GM12878 (cell line): ENCODE measurements around the gene TRIM67. TPM values are rescaled to one million over a fixed set of nuclear protein-coding genes. Genes with fewer than 3 reads are reported as not detected.

Experiments
- ATAC-seq: fragments of 200-7000 bp; cut with Tn5 transposase; 3 replicates; pipeline ENCODE4 v1.9.1; 2020; ENCODE audit warnings: mild to moderate bottlenecking, moderate library complexity
- BruUV-seq: library from RNA; stranded (reverse); fragments of 400-500 nt; replicated peaks from 2 replicates; lab custom pipeline; 2021; lab: Mats Ljungman, UMichigan
- CTCF ChIA-PET: fragments of 300-600 bp; sonication (Branson Sonifier 250); formaldehyde crosslinking; extraction: SDS; loops from one replicate; lab custom pipeline; 2021; ENCODE audit warnings: inconsistent platforms; lab: Yijun Ruan, JAX
- POLR2A ChIA-PET: fragments of 350-600 bp; formaldehyde crosslinking; extraction: SDS; loops from one replicate; lab custom pipeline; 2021; ENCODE audit warnings: inconsistent platforms; lab: Charles Lee
- RAD21 ChIA-PET: fragments of 300-600 bp; sonication (Branson Sonifier 250); formaldehyde crosslinking; loops from one replicate; lab custom pipeline; 2023; ENCODE audit warnings: antibody characterized with exemption; ENCODE audit not compliant: unreplicated experiment; lab: Charles Lee
- SMC1A ChIA-PET: fragments of 300-600 bp; sonication (Branson Sonifier 250); formaldehyde crosslinking; loops from one replicate; lab custom pipeline; 2023; ENCODE audit not compliant: unreplicated experiment, uncharacterized antibody; lab: Charles Lee
- DNase-seq: peaks from one replicate; pipeline ENCODE4 v3.0.0-alpha.2; 2011; ENCODE audit warnings: low read depth, low spot score
- FAIRE-seq: peaks from 3 replicates; lab custom pipeline; 2011; peaks lifted over from hg19 to GRCh38; lab: Jason Lieb, UNC
- H2AFZ ChIP-seq: 2 replicates; pipeline ENCODE4 v1.6.0; 2011; ENCODE audit warnings: low read depth, low read length, control low read depth; ENCODE audit not compliant: control insufficient read depth
- H3K27ac ChIP-seq: 2 replicates; pipeline ENCODE4 v1.5.1; 2011; ENCODE audit warnings: control low read depth; ENCODE audit not compliant: control insufficient read depth, insufficient read depth
- H3K27me3 ChIP-seq, 2 experiments: replicated peaks in 1 of 2; 2 replicates each; pipeline versions ENCODE4 v1.6.0 to v1.6.1; 2011; ENCODE audit warnings: low read length in 1 of 2; ENCODE audit not compliant: control insufficient read depth in 2 of 2, insufficient read depth in 2 of 2
- H3K36me3 ChIP-seq, 2 experiments: 2 replicates each; pipeline ENCODE4 v1.5.1; 2011; ENCODE audit warnings: low read length in 1 of 2; ENCODE audit not compliant: control insufficient read depth in 2 of 2, insufficient read depth in 2 of 2
- H3K4me1 ChIP-seq: 2 replicates; pipeline ENCODE4 v1.6.1; 2011; ENCODE audit warnings: mild to moderate bottlenecking, low read length, moderate library complexity, mixed read lengths; ENCODE audit not compliant: control insufficient read depth, insufficient read depth
- H3K4me2 ChIP-seq: 2 replicates; pipeline ENCODE4 v1.6.0; 2011; ENCODE audit warnings: control low read depth; ENCODE audit not compliant: control insufficient read depth, insufficient read depth
- H3K4me3 ChIP-seq: fragments of 200-600 bp; sonication (generic); 2 replicates; pipeline ENCODE4 v1.5.1; 2016
- H3K79me2 ChIP-seq: 2 replicates; pipeline ENCODE4 v1.6.0; 2011; ENCODE audit warnings: low read length; ENCODE audit not compliant: control insufficient read depth, insufficient read depth
- H3K9ac ChIP-seq: 2 replicates; pipeline ENCODE4 v1.8.0; 2011; ENCODE audit warnings: low read length, control low read depth, mixed read lengths; ENCODE audit not compliant: control insufficient read depth, insufficient read depth
- H3K9me3 ChIP-seq: replicated peaks from 3 replicates; pipeline ENCODE4 v1.5.1; 2011; ENCODE audit warnings: mild to moderate bottlenecking, low read length; ENCODE audit not compliant: control insufficient read depth, insufficient read depth
- H4K20me1 ChIP-seq: 2 replicates; pipeline ENCODE4 v1.6.0; 2011; ENCODE audit not compliant: control insufficient read depth, insufficient read depth
- ASH2L ChIP-seq: fragments of 300-600, 200-600 bp; sonication (generic); IDR thresholded peaks from 2 replicates; pipeline ENCODE4 v1.6.1; 2017; ENCODE audit warnings: low read depth, mild to moderate bottlenecking, borderline replicate concordance
- ATF7 ChIP-seq: fragments of 450-650 bp; IDR thresholded peaks from 2 replicates; pipeline ENCODE4 v1.6.1; 2016; ENCODE audit warnings: low read depth, mild to moderate bottlenecking
- DPF2 ChIP-seq: fragments of 450-650 bp; IDR thresholded peaks from 2 replicates; pipeline ENCODE4 v1.6.1; 2017; ENCODE audit warnings: mild to moderate bottlenecking
- KDM1A ChIP-seq: fragments of 200-600 bp; sonication (generic); IDR thresholded peaks from 2 replicates; pipeline ENCODE4 v1.6.1; 2016; ENCODE audit warnings: borderline replicate concordance
- LARP7 ChIP-seq: fragments of 450-650 bp; IDR thresholded peaks from 2 replicates; pipeline ENCODE4 v1.6.1; 2017; ENCODE audit warnings: mild to moderate bottlenecking
- MEF2A ChIP-seq: IDR thresholded peaks from 2 replicates; pipeline ENCODE4 v1.6.1; 2011; ENCODE audit warnings: low read depth, mild to moderate bottlenecking, low read length, moderate library complexity; ENCODE audit not compliant: insufficient read depth
- MYB ChIP-seq: fragments of 150-350 bp; IDR thresholded peaks from 2 replicates; pipeline ENCODE4 v1.6.1; 2014; ENCODE audit warnings: mild to moderate bottlenecking, low read depth, low read length, borderline replicate concordance
- PAX8 ChIP-seq: fragments of 450-650 bp; IDR thresholded peaks from 2 replicates; pipeline ENCODE4 v1.6.1; 2017; ENCODE audit warnings: mild to moderate bottlenecking, moderate library complexity
- POLR2AphosphoS2 ChIP-seq: IDR thresholded peaks from 2 replicates; pipeline ENCODE4 v1.6.1; 2011; ENCODE audit warnings: low read depth, mild to moderate bottlenecking, low read length, improper control_type of control experiment, moderate library complexity
- RCOR1 ChIP-seq: conservative IDR thresholded peaks from 2 replicates; pipeline ENCODE4 v1.6.1; 2012; ENCODE audit warnings: low read depth, low read length, improper control_type of control experiment
- SIX5 ChIP-seq: IDR thresholded peaks from 2 replicates; pipeline ENCODE4 v1.6.1; 2011; ENCODE audit warnings: mild to moderate bottlenecking, low read depth, low read length, moderate library complexity; ENCODE audit not compliant: severe bottlenecking
- SMAD5 ChIP-seq: IDR thresholded peaks from 2 replicates; pipeline ENCODE4 v1.6.1; 2016; ENCODE audit warnings: antibody characterized with exemption, low read depth
- SREBF2 ChIP-seq: IDR thresholded peaks from 2 replicates; pipeline ENCODE4 v1.6.1; 2012; ENCODE audit warnings: mild to moderate bottlenecking, low read length
- STAT3 ChIP-seq: IDR thresholded peaks from 2 replicates; pipeline ENCODE4 v1.6.1; 2011; ENCODE audit warnings: low read depth, low read length, improper control_type of control experiment
- SUZ12 ChIP-seq: fragments of 200-600 bp; sonication (generic); IDR thresholded peaks from one replicate; pipeline ENCODE4 v1.6.1; 2018; ENCODE audit warnings: antibody characterized with exemption, mild to moderate bottlenecking; ENCODE audit not compliant: unreplicated experiment
- TAF1 ChIP-seq: IDR thresholded peaks from 2 replicates; pipeline ENCODE4 v1.6.1; 2011; ENCODE audit warnings: mild to moderate bottlenecking, low read depth, low read length, borderline replicate concordance
- TCF3 ChIP-seq: IDR thresholded peaks from 2 replicates; pipeline ENCODE4 v1.6.1; 2012; ENCODE audit warnings: low read depth, mild to moderate bottlenecking, low read length, borderline replicate concordance; ENCODE audit not compliant: insufficient read depth
- WGBS: methylation state at CpG from one replicate; pipeline ENCODE4 v1.1.6; 2016; ENCODE audit warnings: low lambda C conversion rate; ENCODE audit not compliant: insufficient replicate concordance, insufficient coverage; ENCODE audit errors: missing lambda C conversion rate; 5-methylcytosine and 5-hydroxymethylcytosine counted together
- in situ Hi-C: fragments of 300-500 bp; cut with MboI; formaldehyde crosslinking; loops from 9 replicates; pipeline ENCODE4 v1.14.3; 2018; ENCODE audit warnings: mixed read lengths
- intact Hi-C: fragments of 100-400 bp; cut with micrococcal nuclease; formaldehyde crosslinking; loops from one replicate; pipeline ENCODE4 v1.14.2; 2022; ENCODE audit not compliant: unreplicated experiment
- polyA plus RNA-seq, 11 experiments: library from polyadenylated mRNA; depleted of rRNA in 4 of 11; unstranded in 6 of 11; stranded (reverse) in 5 of 11; fragments of >200 nt; fragmentation: Nextera tagmentation in 4 of 11; fragmentation: Illumina TruSeq in 1 of 11; extraction: Ambion mirVana in 4 of 11; extraction: Trizol in 1 of 11; gene quantifications; 1 replicate in 1 of 11; 2 replicates in 10 of 11; pipeline versions ENCODE4 v1.2.1 to v1.2.3, GENCODE V29; 2011 to 2016; ENCODE audit warnings: inconsistent platforms in 2 of 11, missing spikeins in 2 of 11, low read depth in 1 of 11
- total RNA-seq, 4 experiments: library from RNA; depleted of rRNA in 3 of 4; stranded (reverse); fragments of >200 nt in 3 of 4; fragmentation: Illumina TruSeq in 1 of 4; extraction: Trizol in 1 of 4; gene quantifications; 2 replicates each; pipeline versions ENCODE4 v1.2.1 to v1.2.3, GENCODE V29; 2013 to 2021
- TF ChIP-seq, protein P1 (sequence below): IDR thresholded peaks from 2 replicates; pipeline ENCODE4 v1.6.1; 2012; ENCODE audit warnings: mild to moderate bottlenecking, low read depth, low read length
- TF ChIP-seq, protein P2 (sequence below): IDR thresholded peaks from 2 replicates; pipeline ENCODE4 v1.6.1; 2011; ENCODE audit warnings: low read depth, mild to moderate bottlenecking, low read length, moderate library complexity, borderline replicate concordance; ENCODE audit errors: extremely low read depth
- TF ChIP-seq, protein P3 (sequence below), 3 experiments: IDR thresholded peaks in 2 of 3; conservative IDR thresholded peaks in 1 of 3; 2 replicates each; pipeline ENCODE4 v1.5.1; 2011; ENCODE audit warnings: low read depth in 3 of 3, low read length in 3 of 3, mild to moderate bottlenecking in 3 of 3, control low read depth in 2 of 3, moderate library complexity in 2 of 3, inconsistent platforms in 1 of 3, mixed read lengths in 1 of 3; ENCODE audit not compliant: control insufficient read depth in 2 of 3, insufficient read depth in 1 of 3; ENCODE audit errors: extremely low read depth in 1 of 3

The TRIM67 gene
- total and polyA plus RNA-seq, 10 of the 15 experiments (the other 5 are each of a cell fraction or from before 2014, with no cell fraction given) = under 0.01 to 0.01 TPM; not detected in 8

- peaks cover 0 to 1% of the 10 kb centered on the region in 2 experiments; a peak in 3 of 4 replicates for H3K27me3 ChIP-seq
- in situ Hi-C loops = no loop called here
- FAIRE-seq (no peak), ATAC-seq (no peak), DNase-seq (no peak)
- TF ChIP-seq, protein P1, sequence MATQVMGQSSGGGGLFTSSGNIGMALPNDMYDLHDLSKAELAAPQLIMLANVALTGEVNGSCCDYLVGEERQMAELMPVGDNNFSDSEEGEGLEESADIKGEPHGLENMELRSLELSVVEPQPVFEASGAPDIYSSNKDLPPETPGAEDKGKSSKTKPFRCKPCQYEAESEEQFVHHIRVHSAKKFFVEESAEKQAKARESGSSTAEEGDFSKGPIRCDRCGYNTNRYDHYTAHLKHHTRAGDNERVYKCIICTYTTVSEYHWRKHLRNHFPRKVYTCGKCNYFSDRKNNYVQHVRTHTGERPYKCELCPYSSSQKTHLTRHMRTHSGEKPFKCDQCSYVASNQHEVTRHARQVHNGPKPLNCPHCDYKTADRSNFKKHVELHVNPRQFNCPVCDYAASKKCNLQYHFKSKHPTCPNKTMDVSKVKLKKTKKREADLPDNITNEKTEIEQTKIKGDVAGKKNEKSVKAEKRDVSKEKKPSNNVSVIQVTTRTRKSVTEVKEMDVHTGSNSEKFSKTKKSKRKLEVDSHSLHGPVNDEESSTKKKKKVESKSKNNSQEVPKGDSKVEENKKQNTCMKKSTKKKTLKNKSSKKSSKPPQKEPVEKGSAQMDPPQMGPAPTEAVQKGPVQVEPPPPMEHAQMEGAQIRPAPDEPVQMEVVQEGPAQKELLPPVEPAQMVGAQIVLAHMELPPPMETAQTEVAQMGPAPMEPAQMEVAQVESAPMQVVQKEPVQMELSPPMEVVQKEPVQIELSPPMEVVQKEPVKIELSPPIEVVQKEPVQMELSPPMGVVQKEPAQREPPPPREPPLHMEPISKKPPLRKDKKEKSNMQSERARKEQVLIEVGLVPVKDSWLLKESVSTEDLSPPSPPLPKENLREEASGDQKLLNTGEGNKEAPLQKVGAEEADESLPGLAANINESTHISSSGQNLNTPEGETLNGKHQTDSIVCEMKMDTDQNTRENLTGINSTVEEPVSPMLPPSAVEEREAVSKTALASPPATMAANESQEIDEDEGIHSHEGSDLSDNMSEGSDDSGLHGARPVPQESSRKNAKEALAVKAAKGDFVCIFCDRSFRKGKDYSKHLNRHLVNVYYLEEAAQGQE = no peak
- TF ChIP-seq MEF2A (no peak), ATF7 (no peak), LARP7 (no peak), TCF3 (no peak), SREBF2 (no peak), SIX5 (no peak), RCOR1 (no peak), STAT3 (no peak), KDM1A (no peak), ASH2L (no peak), MYB (no peak), SUZ12 (no peak), PAX8 (no peak), SMAD5 (no peak), DPF2 (no peak), POLR2AphosphoS2 (no peak), TAF1 (no peak)
- TF ChIP-seq, protein P2, sequence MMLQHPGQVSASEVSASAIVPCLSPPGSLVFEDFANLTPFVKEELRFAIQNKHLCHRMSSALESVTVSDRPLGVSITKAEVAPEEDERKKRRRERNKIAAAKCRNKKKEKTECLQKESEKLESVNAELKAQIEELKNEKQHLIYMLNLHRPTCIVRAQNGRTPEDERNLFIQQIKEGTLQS = no peak
- TF ChIP-seq, protein P3, sequence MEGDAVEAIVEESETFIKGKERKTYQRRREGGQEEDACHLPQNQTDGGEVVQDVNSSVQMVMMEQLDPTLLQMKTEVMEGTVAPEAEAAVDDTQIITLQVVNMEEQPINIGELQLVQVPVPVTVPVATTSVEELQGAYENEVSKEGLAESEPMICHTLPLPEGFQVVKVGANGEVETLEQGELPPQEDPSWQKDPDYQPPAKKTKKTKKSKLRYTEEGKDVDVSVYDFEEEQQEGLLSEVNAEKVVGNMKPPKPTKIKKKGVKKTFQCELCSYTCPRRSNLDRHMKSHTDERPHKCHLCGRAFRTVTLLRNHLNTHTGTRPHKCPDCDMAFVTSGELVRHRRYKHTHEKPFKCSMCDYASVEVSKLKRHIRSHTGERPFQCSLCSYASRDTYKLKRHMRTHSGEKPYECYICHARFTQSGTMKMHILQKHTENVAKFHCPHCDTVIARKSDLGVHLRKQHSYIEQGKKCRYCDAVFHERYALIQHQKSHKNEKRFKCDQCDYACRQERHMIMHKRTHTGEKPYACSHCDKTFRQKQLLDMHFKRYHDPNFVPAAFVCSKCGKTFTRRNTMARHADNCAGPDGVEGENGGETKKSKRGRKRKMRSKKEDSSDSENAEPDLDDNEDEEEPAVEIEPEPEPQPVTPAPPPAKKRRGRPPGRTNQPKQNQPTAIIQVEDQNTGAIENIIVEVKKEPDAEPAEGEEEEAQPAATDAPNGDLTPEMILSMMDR (IDR thresholded peaks at IDR 0.05 in 2 of 3, conservative IDR thresholded peaks at IDR 0.05 in 1 of 3; ENCODE audit: control insufficient read depth in 2 of 3, extremely low read depth in 1 of 3, insufficient read depth in 1 of 3, low read depth in 3 of 3, low read length in 3 of 3) = no peak
- no peaks in the 10 kb centered on the region for H4K20me1 ChIP-seq
- CTCF ChIA-PET = no interaction called here
- no peaks in the 10 kb centered on the region for H3K79me2 ChIP-seq
- no peaks in the 10 kb centered on the region for H3K9me3 ChIP-seq
- SMC1A ChIA-PET = no interaction called here
- POLR2A ChIA-PET = no interaction called here
- H3K4me1 ChIP-seq = no peaks in the 10 kb centered on the region
- no peak overlapping the region for H3K4me3 ChIP-seq
- WGBS = 26% methylated on average over 5 of the region's 5 CpGs
- no peaks in the 10 kb centered on the region for H3K36me3 ChIP-seq
- no peak overlapping the region for H3K4me2 ChIP-seq
- RAD21 ChIA-PET = no interaction called here
- no peak overlapping the region for H3K27ac ChIP-seq
- no peak overlapping the region for H2AFZ ChIP-seq
- intact Hi-C loops = no loop called here
- BruUV-seq = no TSS peak
- no peak overlapping the region for H3K9ac ChIP-seq
These were observed 27.9 kb downstream of the TRIM67 start for GRCh38 chr1:231189683-231190270.
